K562 (cell line): ENCODE data around the gene SUN5.

Experiments
- CTCF ChIP-seq, 3 experiments: IDR thresholded peaks in 2 of 3; conservative IDR thresholded peaks in 1 of 3; 2 replicates each; pipeline ENCODE4 v1.5.1; 2011 to 2012; ENCODE audit warnings: low read length in 3 of 3, mild to moderate bottlenecking in 3 of 3, control low read depth in 2 of 3, improper control_type of control experiment in 1 of 3, inconsistent platforms in 1 of 3, low read depth in 1 of 3, mixed read lengths in 1 of 3, moderate library complexity in 1 of 3; ENCODE audit not compliant: insufficient read depth in 2 of 3
- EP300 ChIP-seq: IDR thresholded peaks from 2 replicates; pipeline ENCODE4 v1.6.1; 2012; ENCODE audit warnings: low read length, improper control_type of control experiment
- FOSL1 ChIP-seq: fragments of 200-800 bp; sonication (Bioruptor generic); conservative IDR thresholded peaks from 2 replicates; pipeline ENCODE4 v1.6.1; 2016; ENCODE audit warnings: missing genetic modification characterization, missing compliant biosample characterization
- HMGN3 ChIP-seq: IDR thresholded peaks from 2 replicates; pipeline ENCODE4 v1.6.1; 2011; ENCODE audit warnings: borderline replicate concordance, low read depth, mild to moderate bottlenecking, mixed read lengths, low read length; ENCODE audit not compliant: insufficient read length; ENCODE audit errors: extremely low read depth
- MYC ChIP-seq, 2 experiments: fragments of 250-450 bp in 1 of 2; sonication (Bioruptor Pico) in 1 of 2; IDR thresholded peaks; 2 replicates each; pipeline versions ENCODE4 v1.5.1 to v1.6.1; 2012 to 2021; ENCODE audit warnings: low read depth in 2 of 2, borderline replicate concordance in 1 of 2, improper control_type of control experiment in 1 of 2, low read length in 1 of 2, mild to moderate bottlenecking in 1 of 2, moderate library complexity in 1 of 2
- NFRKB ChIP-seq: fragments of 450-650 bp; IDR thresholded peaks from 2 replicates; pipeline ENCODE4 v1.6.1; 2016; ENCODE audit warnings: low read depth
- ZFX ChIP-seq: sonication (generic); formaldehyde crosslinking; IDR thresholded peaks from 2 replicates; pipeline ENCODE4 v1.8.0; 2022; ENCODE audit warnings: mild to moderate bottlenecking, missing genetic modification reagents, moderate library complexity

- TF ChIP-seq MYC (IDR thresholded peaks at IDR 0.05; ENCODE audit: low read depth, low read length) (no peak), MYC (CRISPR knock-in tag; IDR thresholded peaks at IDR 0.05; ENCODE audit: borderline replicate concordance, low read depth) (no peak), ZFX (CRISPR knock-in tag) (no peak), EP300 (no peak), FOSL1 (no peak), HMGN3 (no peak), NFRKB (no peak), CTCF (IDR thresholded peaks at IDR 0.05 in 2 of 3, conservative IDR thresholded peaks at IDR 0.05 in 1 of 3; ENCODE audit: insufficient read depth in 2 of 3, low read depth in 1 of 3, low read length in 3 of 3) (no peak)
Measured at GRCh38 chr20:32971703-32972161, 32.5 kb downstream of the SUN5 start.
